ENCODE measurements around the gene ZNF146. TPM values are rescaled to one million over a fixed set of nuclear protein-coding genes. Genes with fewer than 3 reads are reported as not detected.

ZNF146 gene
- polyA plus RNA-seq, 1 of the 3 experiments (the other 2 are of a cell fraction) = 25.4 TPM

GRCh38 chr19:36215276-36216123 is 594 bp downstream of the ZNF146 start:
- POLR2A ChIA-PET = interaction anchor here (0.5 to 1.7 kb wide), 7 partner anchors 20 to 358 kb away, joined by 3 to 8 read pairs (median 4); partner anchors contain the start of genes POLR2I, TBCB, ZNF260 and ZNF529

GRCh38 chr19:36221474-36221873 is 6.6 kb downstream of the ZNF146 start:
- peaks cover 100% of the 10 kb centered on the region for H3K79me2 ChIP-seq (ENCODE audit: insufficient read depth)
- H3K9me2 ChIP-seq = no peaks in the 10 kb centered on the region
- H3K9me3 ChIP-seq = no peaks in the 10 kb centered on the region
- 80% methylated on average over 4 of the region's 4 CpGs for WGBS (ENCODE audit: low lambda C conversion rate)
- H3K4me2 ChIP-seq = no peak overlapping the region
- H3F3A ChIP-seq (replicated peaks; ENCODE audit: insufficient read depth) = peaks cover 28% of the 10 kb centered on the region
- H2AFZ ChIP-seq (ENCODE audit: low read depth) = no peak overlapping the region
- no peak for TF ChIP-seq RFX5 (IDR thresholded peaks at IDR 0.05; ENCODE audit: low read length)
- TF ChIP-seq CHD2 (IDR thresholded peaks at IDR 0.05; ENCODE audit: low read length, partially characterized antibody) = no peak
- TF ChIP-seq RCOR1 (IDR thresholded peaks at IDR 0.05; ENCODE audit: low read length) = no peak
- TF ChIP-seq IRF3 (IDR thresholded peaks at IDR 0.05; ENCODE audit: low read depth, low read length) = no peak
- TF ChIP-seq RAD21 (IDR thresholded peaks at IDR 0.05; ENCODE audit: low read length) = no peak
- no peak for TF ChIP-seq FOSL2 (IDR thresholded peaks at IDR 0.05; ENCODE audit: borderline replicate concordance, low read depth)
- TF ChIP-seq YY1 (IDR thresholded peaks at IDR 0.05; ENCODE audit: low read depth) = no peak
- TF ChIP-seq JUND (IDR thresholded peaks at IDR 0.05) = no peak
- TF ChIP-seq MEF2A (IDR thresholded peaks at IDR 0.05; ENCODE audit: borderline replicate concordance, low read depth) = no peak
- TF ChIP-seq TAF1 (IDR thresholded peaks at IDR 0.05; ENCODE audit: borderline replicate concordance, low read depth, low read length) = no peak
- no peak for TF ChIP-seq GABPA (IDR thresholded peaks at IDR 0.05; ENCODE audit: low read depth)
- no peak for TF ChIP-seq POLR2AphosphoS5 (IDR thresholded peaks at IDR 0.05; ENCODE audit: low read depth, low read length)
- no peak for TF ChIP-seq ZBTB33 (IDR thresholded peaks at IDR 0.05; ENCODE audit: borderline replicate concordance, low read depth)
- H3K27ac ChIP-seq (ENCODE audit: low read depth in 2 of 2, low read length in 1 of 2) = no peak overlapping the region
- no peak overlapping the region for H3K4me3 ChIP-seq (ENCODE audit: low read depth in 2 of 2, low read length in 1 of 2)
- no peak overlapping the region for H3K9ac ChIP-seq
- peaks cover 0 to 19% of the 10 kb centered on the region in 2 experiments; a peak in 3 of 4 replicates for H3K4me1 ChIP-seq (ENCODE audit: control insufficient read depth in 1 of 2, insufficient read depth in 2 of 2, low read depth in 1 of 2, low read length in 1 of 2)
- ChIA-PET CTCF (no interaction called here), POLR2A (no interaction called here)
- no peak for DNase-seq
- peaks cover 22 to 80% of the 10 kb centered on the region in 2 experiments for H3K36me3 ChIP-seq (replicated peaks in 1 of 2; ENCODE audit: control insufficient read depth in 1 of 2, insufficient read depth in 2 of 2, low read length in 1 of 2)
- peaks cover 78% of the 10 kb centered on the region for H4K20me1 ChIP-seq (ENCODE audit: insufficient read depth)
- H3K27me3 ChIP-seq (ENCODE audit: insufficient read depth) = no peaks in the 10 kb centered on the region

More at GRCh38 chr19:36215276-36216123, 594 bp downstream of the ZNF146 start:
- Histone ChIP-seq H3F3A (replicated peaks; ENCODE audit: insufficient read depth) (no peaks in the 10 kb centered on the region), H2AFZ (ENCODE audit: low read depth) (peak overlapping the region; percentile 34), H3K9me2 (no peaks in the 10 kb centered on the region), H4K20me1 (ENCODE audit: insufficient read depth) (peaks cover 22% of the 10 kb centered on the region), H3K36me3 (replicated peaks in 1 of 2; ENCODE audit: control insufficient read depth in 1 of 2, insufficient read depth in 2 of 2, low read length in 1 of 2) (peaks cover 0 to 32% of the 10 kb centered on the region in 2 experiments), H3K4me2 (peak overlapping the region; percentile 88), H3K4me3 (ENCODE audit: low read depth in 2 of 2, low read length in 1 of 2) (peak overlapping the region; percentile 59 to 87), H3K27me3 (ENCODE audit: insufficient read depth) (no peaks in the 10 kb centered on the region), H3K27ac (ENCODE audit: low read depth in 2 of 2, low read length in 1 of 2) (peak overlapping the region; percentile 82 to 87), H3K79me2 (ENCODE audit: insufficient read depth) (peaks cover 64% of the 10 kb centered on the region), H3K9ac (peak overlapping the region; percentile 96), H3K9me3 (no peaks in the 10 kb centered on the region), H3K4me1 (ENCODE audit: control insufficient read depth in 1 of 2, insufficient read depth in 2 of 2, low read depth in 1 of 2, low read length in 1 of 2) (peaks cover 4% of the 10 kb centered on the region in 2 experiments; a peak in 2 of 4 replicates)
- TF ChIP-seq POLR2AphosphoS5 (IDR thresholded peaks at IDR 0.05; ENCODE audit: low read depth, low read length) (peak; percentile 43; the same call in 1 of the 2 replicates), FOXM1 (IDR thresholded peaks at IDR 0.05; ENCODE audit: low read depth) (no peak), USF1 (IDR thresholded peaks at IDR 0.05; ENCODE audit: borderline replicate concordance, low read depth) (no peak), IRF3 (IDR thresholded peaks at IDR 0.05; ENCODE audit: low read depth, low read length) (no peak)
- 2% methylated on average over 27 of the region's 27 CpGs for WGBS (ENCODE audit: low lambda C conversion rate)
- DNase-seq = peak; percentile 36
- CTCF ChIA-PET = interaction anchor here (1.1 to 1.3 kb wide), 2 partner anchors 30 to 162 kb away, joined by 3 to 4 read pairs; no protein-coding TSS in a partner anchor

Measured in SK-N-SH (cell line).